ENCODE measurements around the gene ALOX12B. TPM values are rescaled to one million over a fixed set of nuclear protein-coding genes. Genes with fewer than 3 reads are reported as not detected.

Gene ALOX12B
- total and polyA plus RNA-seq, 2 donors (not counting 1 experiment from before 2014, with no cell fraction given): 0.57 to 0.69 TPM

GRCh38 chr17:8133399-8133798 lies 45.9 kb upstream of the ALOX12B start:
- ChIA-PET CTCF (interaction anchor here (0.9 to 3.2 kb wide), 2 partner anchors 10 to 56 kb away, joined by 3 to 12 read pairs; partner anchors contain the start of gene HES7), POLR2A (no interaction called here)
- intact Hi-C loops (cut with micrococcal nuclease): no loop called here
- Histone ChIP-seq H3K4me3 (ENCODE audit: control extremely low read depth in 1 of 5, extremely low read depth in 1 of 5, insufficient read depth in 1 of 5, low read depth in 2 of 5, low read length in 4 of 5) (no peak overlapping the region), H4K20me1 (ENCODE audit: control insufficient read depth, insufficient read depth, low read length, poor library complexity, severe bottlenecking) (no peaks in the 10 kb centered on the region), H2AFZ (ENCODE audit: insufficient read depth, low read depth, low read length, poor library complexity, severe bottlenecking) (no peak overlapping the region), H3K4me2 (replicated peaks; ENCODE audit: low read depth, low read length, poor library complexity, severe bottlenecking) (no peak overlapping the region), H3K4me1 (ENCODE audit: control insufficient read depth in 2 of 2, insufficient read depth in 2 of 2, low read length in 2 of 2) (peaks cover 5 to 9% of the 10 kb centered on the region in 2 donors), H3K9me3 (ENCODE audit: control extremely low read depth in 1 of 3, control insufficient read depth in 2 of 3, insufficient read depth in 1 of 3, low read length in 2 of 3) (no peaks in the 10 kb centered on the region), H3K9ac (ENCODE audit: low read length) (no peak overlapping the region), H3K79me2 (ENCODE audit: control insufficient read depth, insufficient read depth, low read length) (no peaks in the 10 kb centered on the region), H3K27ac (ENCODE audit: low read length in 2 of 2) (no peak overlapping the region), H3K27me3 (replicated peaks in 1 of 4; ENCODE audit: control extremely low read depth in 1 of 4, control insufficient read depth in 3 of 4, insufficient read depth in 4 of 4, low read length in 3 of 4) (peaks cover 0 to 3% (median 0%) of the 10 kb centered on the region in 4 experiments), H3K36me3 (replicated peaks in 1 of 2; ENCODE audit: control extremely low read depth in 1 of 2, control insufficient read depth in 1 of 2, extremely low read depth in 1 of 2, insufficient read depth in 2 of 2, low read length in 1 of 2) (no peaks in the 10 kb centered on the region)
- Mint-ChIP-seq H3K27me3 (no peaks in the 10 kb centered on the region), H3K4me1 (no peaks in the 10 kb centered on the region), H3K27ac (no peak overlapping the region), H3K9me3 (ENCODE audit: insufficient read depth) (no peaks in the 10 kb centered on the region), H3K4me3 (no peak overlapping the region)
- WGBS (ENCODE audit: insufficient coverage): 93% methylated on average over 6 of the region's 12 CpGs
- DNase-seq (no peak), ATAC-seq (ENCODE audit: low read depth) (no peak)
- TF ChIP-seq CTCF (IDR thresholded peaks at IDR 0.05) (no peak), EZH2 (IDR thresholded peaks at IDR 0.05; ENCODE audit: borderline replicate concordance, insufficient read depth, low read depth, low read length, poor library complexity, severe bottlenecking) (no peak)

DNA sequence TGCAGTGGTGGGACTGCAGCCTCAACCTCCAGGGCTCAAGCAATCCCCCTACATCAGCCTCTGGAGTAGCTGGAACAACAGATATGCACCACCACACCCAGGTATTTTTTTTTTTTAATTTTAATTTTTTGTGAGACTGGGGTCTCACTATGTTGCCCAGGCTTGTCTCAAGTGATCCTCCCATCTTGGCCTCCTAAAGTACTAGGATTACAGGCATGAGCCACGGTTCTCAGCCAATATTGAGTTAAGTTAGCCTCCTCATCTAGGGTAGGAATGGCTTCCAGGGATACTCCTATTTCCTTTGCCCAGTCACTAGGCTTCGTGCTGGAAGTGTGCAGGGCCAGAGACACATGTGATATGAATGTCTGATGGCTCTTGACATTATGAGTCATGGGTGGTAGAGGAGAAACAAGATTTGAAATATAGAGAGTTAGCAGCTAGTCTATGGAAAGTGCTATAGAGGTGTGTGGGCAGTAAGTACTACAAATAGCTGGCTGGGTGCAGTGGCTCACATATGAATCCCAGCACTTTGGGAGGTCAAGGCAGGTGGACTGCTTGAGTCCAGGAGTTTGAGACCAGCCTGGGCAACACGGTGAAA lies 44.4 kb upstream of the ALOX12B start:
- no peak for ATAC-seq (ENCODE audit: low read depth)
- 62% methylated on average over 2 of the region's 3 CpGs for WGBS (ENCODE audit: insufficient coverage)
- no peak overlapping the region for H3K9ac ChIP-seq (ENCODE audit: low read length)
- H3K4me2 ChIP-seq (replicated peaks; ENCODE audit: low read depth, low read length, poor library complexity, severe bottlenecking): no peak overlapping the region
- H3K9me3 ChIP-seq (ENCODE audit: control extremely low read depth in 1 of 3, control insufficient read depth in 2 of 3, insufficient read depth in 1 of 3, low read length in 2 of 3): no peaks in the 10 kb centered on the region
- POLR2A ChIA-PET: interaction anchor here (0.6 to 0.7 kb wide), 2 partner anchors 597 to 866 kb away, joined by 3 to 4 read pairs; no protein-coding TSS in a partner anchor
- peaks cover 4 to 6% of the 10 kb centered on the region in 2 donors for H3K4me1 ChIP-seq (ENCODE audit: control insufficient read depth in 2 of 2, insufficient read depth in 2 of 2, low read length in 2 of 2)
- peaks cover 4% of the 10 kb centered on the region for H3K27me3 Mint-ChIP-seq
- CTCF ChIA-PET: interaction anchor here (0.8 to 3.2 kb wide), 4 partner anchors 9 to 169 kb away, joined by 3 to 12 read pairs (median 6); partner anchors contain the start of gene HES7
- H4K20me1 ChIP-seq (ENCODE audit: control insufficient read depth, insufficient read depth, low read length, poor library complexity, severe bottlenecking): no peaks in the 10 kb centered on the region
- no peak for DNase-seq
- intact Hi-C loops (cut with micrococcal nuclease): no loop called here
- no peak overlapping the region for H3K27ac ChIP-seq (ENCODE audit: low read length in 2 of 2)
- no peaks in the 10 kb centered on the region for H3K36me3 ChIP-seq (replicated peaks in 1 of 2; ENCODE audit: control extremely low read depth in 1 of 2, control insufficient read depth in 1 of 2, extremely low read depth in 1 of 2, insufficient read depth in 2 of 2, low read length in 1 of 2)
- H3K27ac Mint-ChIP-seq: no peak overlapping the region
- TF ChIP-seq CTCF (IDR thresholded peaks at IDR 0.05) (no peak), EZH2 (IDR thresholded peaks at IDR 0.05; ENCODE audit: borderline replicate concordance, insufficient read depth, low read depth, low read length, poor library complexity, severe bottlenecking) (no peak)
- no peaks in the 10 kb centered on the region for H3K9me3 Mint-ChIP-seq (ENCODE audit: insufficient read depth)
- no peak overlapping the region for H2AFZ ChIP-seq (ENCODE audit: insufficient read depth, low read depth, low read length, poor library complexity, severe bottlenecking)
- H3K4me3 ChIP-seq (ENCODE audit: control extremely low read depth in 1 of 5, extremely low read depth in 1 of 5, insufficient read depth in 1 of 5, low read depth in 2 of 5, low read length in 4 of 5): no peak overlapping the region
- H3K27me3 ChIP-seq (replicated peaks in 1 of 4; ENCODE audit: control extremely low read depth in 1 of 4, control insufficient read depth in 3 of 4, insufficient read depth in 4 of 4, low read length in 3 of 4): peaks cover 0 to 7% (median 0%) of the 10 kb centered on the region in 4 experiments
- H3K4me3 Mint-ChIP-seq: no peak overlapping the region
- H3K4me1 Mint-ChIP-seq: peaks cover 4% of the 10 kb centered on the region
- H3K79me2 ChIP-seq (ENCODE audit: control insufficient read depth, insufficient read depth, low read length): no peaks in the 10 kb centered on the region

Data from B cell (primary cell).